ENCODE data around the gene HDAC1.

DNA sequence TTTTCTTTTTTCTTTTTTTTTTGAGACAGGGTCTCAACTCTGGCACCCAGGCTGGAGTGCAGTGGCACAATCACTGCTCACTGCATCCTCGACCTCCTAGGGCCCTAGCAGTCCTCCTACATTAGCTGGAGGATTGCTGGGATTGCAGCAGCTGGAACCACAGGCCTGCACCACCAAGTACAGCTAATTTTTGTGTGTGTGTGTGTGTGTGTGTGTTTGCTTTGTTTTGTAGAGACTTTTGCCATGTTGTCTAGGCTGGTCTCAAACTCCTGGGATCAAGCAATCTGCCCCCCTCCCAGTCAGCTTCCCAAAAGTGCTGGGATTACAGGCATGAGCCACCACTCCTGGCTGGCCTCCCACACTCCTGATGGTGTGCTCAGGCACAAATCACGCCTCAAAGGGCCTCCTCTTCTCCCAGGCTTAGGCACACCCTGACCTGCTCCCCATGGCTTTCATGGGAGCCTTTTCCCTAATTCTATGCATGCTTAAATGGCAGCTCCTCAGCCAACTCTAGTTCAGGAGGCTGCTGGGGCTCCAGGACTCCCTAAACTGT lies 61.0 kb downstream of the HDAC1 start:
- TF ChIP-seq ZNF274 (IDR thresholded peaks at IDR 0.05; ENCODE audit: low read depth, low read length): no peak
- TF ChIP-seq YY1 (IDR thresholded peaks at IDR 0.05; ENCODE audit: insufficient read depth, insufficient read length): no peak

Data from NT2/D1 (cell line).